Endodermal cell (in vitro differentiated cells): Measurements from ENCODE around the gene INPP4B. TPM values are rescaled to one million over a fixed set of nuclear protein-coding genes. Genes with fewer than 3 reads are reported as not detected.

ENCODE experiments used
- DNase-seq: peaks from one replicate; pipeline ENCODE4 v3.0.0-alpha.2; 2017
- H3K27ac ChIP-seq: 2 replicates; pipeline ENCODE4 v1.5.1; 2013; ENCODE audit warnings: mild to moderate bottlenecking, low read depth, low read length, moderate library complexity
- H3K27me3 ChIP-seq: 2 replicates; pipeline ENCODE4 v1.6.1; 2013; ENCODE audit warnings: mild to moderate bottlenecking, low read length, moderate library complexity; ENCODE audit not compliant: insufficient read depth, control insufficient read depth, poor library complexity, severe bottlenecking
- H3K36me3 ChIP-seq: 2 replicates; pipeline ENCODE4 v1.7.0; 2013; ENCODE audit warnings: mild to moderate bottlenecking, low read length, moderate library complexity; ENCODE audit not compliant: control insufficient read depth, insufficient read depth
- H3K4me1 ChIP-seq: one replicate; pipeline ENCODE4 v1.7.0; 2013; ENCODE audit warnings: low read length; ENCODE audit not compliant: control insufficient read depth, insufficient read depth
- H3K4me3 ChIP-seq: 2 replicates; pipeline ENCODE4 v1.5.1; 2013; ENCODE audit warnings: mild to moderate bottlenecking, low read length, moderate library complexity
- H3K9ac ChIP-seq: 2 replicates; pipeline ENCODE4 v1.6.1; 2013; ENCODE audit warnings: mild to moderate bottlenecking, low read length, moderate library complexity; ENCODE audit not compliant: poor library complexity, severe bottlenecking; ENCODE audit errors: extremely low read depth
- H3K9me3 ChIP-seq: 2 replicates; pipeline ENCODE4 v1.6.1; 2013; ENCODE audit warnings: mild to moderate bottlenecking, low read length, moderate library complexity; ENCODE audit not compliant: control insufficient read depth
- H3K27ac Mint-ChIP-seq: 2 replicates; pipeline ENCODE4 v1.8.0; 2020; ENCODE audit warnings: mixed read lengths
- H3K27me3 Mint-ChIP-seq: 2 replicates; pipeline ENCODE4 v1.8.0; 2021; ENCODE audit warnings: mild to moderate bottlenecking, mixed read lengths; ENCODE audit not compliant: insufficient read depth
- H3K36me3 Mint-ChIP-seq: 2 replicates; pipeline ENCODE4 v1.8.0; 2020; ENCODE audit warnings: low read depth, mixed read lengths
- H3K4me1 Mint-ChIP-seq: 2 replicates; pipeline ENCODE4 v1.8.0; 2020; ENCODE audit warnings: mixed read lengths
- H3K4me3 Mint-ChIP-seq: 2 replicates; pipeline ENCODE4 v1.8.0; 2020; ENCODE audit warnings: mild to moderate bottlenecking, moderate library complexity, mixed read lengths
- H3K9me3 Mint-ChIP-seq: 2 replicates; pipeline ENCODE4 v1.8.0; 2020; ENCODE audit warnings: mild to moderate bottlenecking, mixed read lengths
- CTCF ChIP-seq: fragments of 200-600 bp; sonication (generic); conservative IDR thresholded peaks from 2 replicates; pipeline ENCODE4 v1.5.0; 2021; ENCODE audit warnings: antibody characterized with exemption, mild to moderate bottlenecking
- WGBS, 2 experiments: methylation state at CpG; one replicate each; pipeline versions ENCODE4 v1.1.5 to v1.1.7; 2013; ENCODE audit warnings: missing lambda C conversion rate in 2 of 2, mixed read lengths in 1 of 2; ENCODE audit not compliant: insufficient coverage in 1 of 2, insufficient read length in 1 of 2; 5-methylcytosine and 5-hydroxymethylcytosine counted together
- total RNA-seq, 2 donors: library from RNA; stranded (reverse); fragmentation: NEBNext Ultra II Directional in 1 of 2; extraction: Animal tissue kit (Norgen Biotek cat#: 25700) in 1 of 2; gene quantifications; 2 replicates in 1 of 2; 3 replicates in 1 of 2; pipeline ENCODE4 v1.2.1, GENCODE V29; 2021

Gene INPP4B
- total RNA-seq, 2 donors from 2014 or later = 0.64 to 0.66 TPM

- H3K4me1 ChIP-seq = no peaks in the 10 kb centered on the region
- H3K9ac ChIP-seq = no peak overlapping the region
- Mint-ChIP-seq H3K27ac (no peak overlapping the region), H3K4me1 (no peaks in the 10 kb centered on the region), H3K36me3 (no peaks in the 10 kb centered on the region), H3K27me3 (no peaks in the 10 kb centered on the region), H3K9me3 (no peaks in the 10 kb centered on the region), H3K4me3 (no peak overlapping the region)
- H3K27ac ChIP-seq = no peak overlapping the region
- H3K36me3 ChIP-seq = no peaks in the 10 kb centered on the region
- TF ChIP-seq CTCF = no peak
- DNase-seq = no peak
- H3K9me3 ChIP-seq = no peaks in the 10 kb centered on the region
- H3K27me3 ChIP-seq = no peaks in the 10 kb centered on the region
- H3K4me3 ChIP-seq = no peak overlapping the region
Observed at GRCh38 chr4:142278663-142279062, 567.4 kb downstream of the INPP4B start.

- H3K27me3 Mint-ChIP-seq = no peaks in the 10 kb centered on the region
- no peak for DNase-seq
- Histone ChIP-seq H3K27ac (no peak overlapping the region), H3K4me3 (no peak overlapping the region), H3K27me3 (no peaks in the 10 kb centered on the region), H3K36me3 (no peaks in the 10 kb centered on the region), H3K9ac (no peak overlapping the region), H3K9me3 (no peaks in the 10 kb centered on the region), H3K4me1 (no peaks in the 10 kb centered on the region)
- 96 to 100% methylated on average over 1 of the region's 1 CpG for whole genome bisulfite sequencing, 2 experiments
- H3K27ac Mint-ChIP-seq = no peak overlapping the region
- no peaks in the 10 kb centered on the region for H3K4me1 Mint-ChIP-seq
- no peaks in the 10 kb centered on the region for H3K9me3 Mint-ChIP-seq
- H3K4me3 Mint-ChIP-seq = no peak overlapping the region
- no peaks in the 10 kb centered on the region for H3K36me3 Mint-ChIP-seq
- no peak for TF ChIP-seq CTCF
Observed at GRCh38 chr4:142278171-142278570, 567.9 kb downstream of the INPP4B start.

DNA sequence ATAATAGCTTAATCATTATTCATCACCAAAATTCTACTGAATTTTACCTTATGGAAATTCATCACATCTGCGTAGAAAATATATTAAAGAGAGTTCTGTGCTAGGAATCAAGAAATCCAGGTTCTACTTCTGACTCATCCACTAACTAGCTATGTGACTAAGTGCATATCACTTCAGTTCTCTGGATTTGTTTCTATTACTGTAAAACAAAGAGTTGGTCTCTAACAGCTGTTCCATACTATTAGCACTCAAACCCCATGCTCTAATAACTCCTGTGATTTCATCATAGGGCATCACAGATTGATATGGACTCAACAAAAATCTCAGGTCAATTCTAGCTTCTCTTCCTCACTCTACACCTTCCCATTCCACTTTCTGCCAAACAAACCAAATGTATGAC lies 572.0 kb downstream of the INPP4B start:
- Mint-ChIP-seq H3K27me3 (no peaks in the 10 kb centered on the region), H3K27ac (no peak overlapping the region), H3K4me3 (no peak overlapping the region), H3K36me3 (no peaks in the 10 kb centered on the region), H3K4me1 (no peaks in the 10 kb centered on the region), H3K9me3 (no peaks in the 10 kb centered on the region)
- Histone ChIP-seq H3K27ac (no peak overlapping the region), H3K9ac (no peak overlapping the region), H3K27me3 (no peaks in the 10 kb centered on the region), H3K4me1 (no peaks in the 10 kb centered on the region), H3K9me3 (no peaks in the 10 kb centered on the region), H3K36me3 (no peaks in the 10 kb centered on the region), H3K4me3 (no peak overlapping the region)
- no peak for DNase-seq
- WGBS, 2 experiments = 91 to 100% methylated on average over 1 of the region's 1 CpG
- no peak for TF ChIP-seq CTCF
